Ureter (tissue), 1 donor: ENCODE measurements around the gene KLK3. TPM values are rescaled to one million over a fixed set of nuclear protein-coding genes. Genes with fewer than 3 reads are reported as not detected.

Experiments
- DNase-seq: peaks from one replicate; pipeline ENCODE4 v3.0.0-alpha.2; 2020; ENCODE audit warnings: low spot score
- total RNA-seq: library from RNA; stranded (reverse); gene quantifications from one replicate; pipeline ENCODE4 v1.2.4, GENCODE V29; 2023
- donor health status: DM: yes; HTN: yes; CAD: no.

Gene KLK3
- total RNA-seq, 1 donor from 2014 or later = not detected

GRCh38 chr19:50898018-50898417 lies 43.3 kb downstream of the KLK3 start:
- no peak for DNase-seq

GRCh38 chr19:50899569-50899968 lies 44.9 kb downstream of the KLK3 start:
- no peak for DNase-seq

GRCh38 chr19:50902640-50903039 lies 47.9 kb downstream of the KLK3 start:
- DNase-seq = no peak

- no peak for DNase-seq
Measured at GRCh38 chr19:50906217-50906616, 51.5 kb downstream of the KLK3 start.

GRCh38 chr19:50908336-50908735 lies 53.6 kb downstream of the KLK3 start:
- no peak for DNase-seq

GRCh38 chr19:50909240-50910070 lies 54.7 kb downstream of the KLK3 start:
- DNase-seq = peak; percentile 49

Other genes starting within 250 kb of the KLK3 start
- gene SYT3, start 215.0 kb upstream of the KLK3 start, total RNA-seq = 0.96 TPM
- 1.6 TPM for gene C19orf81, start 205.5 kb upstream of the KLK3 start, total RNA-seq
- 0.29 TPM for gene SHANK1, start 135.1 kb upstream of the KLK3 start, total RNA-seq
- gene CLEC11A, start 131.6 kb upstream of the KLK3 start, total RNA-seq = 8.1 TPM
- gene GPR32, start 84.5 kb upstream of the KLK3 start, total RNA-seq = not detected
- not detected for gene ACP4, start 64.5 kb upstream of the KLK3 start, total RNA-seq
- 0.60 TPM for gene KLK1, start 31.1 kb upstream of the KLK3 start, total RNA-seq
- not detected for gene KLK15, start 21.3 kb upstream of the KLK3 start, total RNA-seq
- not detected for gene KLK2, start 18.5 kb downstream of the KLK3 start, total RNA-seq
- not detected for gene KLK4, start 56.5 kb downstream of the KLK3 start, total RNA-seq
- not detected for gene KLK5, start 98.1 kb downstream of the KLK3 start, total RNA-seq
- gene KLK6, start 114.7 kb downstream of the KLK3 start, total RNA-seq = not detected
- gene KLK7, start 129.0 kb downstream of the KLK3 start, total RNA-seq = not detected
- not detected for gene KLK8, start 146.7 kb downstream of the KLK3 start, total RNA-seq
- gene KLK10, start 164.8 kb downstream of the KLK3 start, total RNA-seq = 0.29 TPM
- gene KLK11, start 171.7 kb downstream of the KLK3 start, total RNA-seq = 1.0 TPM
- gene KLK12, start 180.1 kb downstream of the KLK3 start, total RNA-seq = not detected
- not detected for gene KLK13, start 210.2 kb downstream of the KLK3 start, total RNA-seq
- not detected for gene KLK14, start 228.0 kb downstream of the KLK3 start, total RNA-seq